SKM-1 treated with dmso at 0.1 percent for 144 hours (cell line): ENCODE results near the gene SLC37A3.
"Not testable (repeated sequence)": the region's sequence is repeated elsewhere in the genome, so short reads cannot be mapped to it uniquely, and the experiment has no call there.

Experiments used
- DNase-seq: peaks from one replicate; lab custom pipeline; 2025; ENCODE audit not compliant: unreplicated experiment; lab: John Stamatoyannopoulos, UW

Gene SLC37A3

DNA sequence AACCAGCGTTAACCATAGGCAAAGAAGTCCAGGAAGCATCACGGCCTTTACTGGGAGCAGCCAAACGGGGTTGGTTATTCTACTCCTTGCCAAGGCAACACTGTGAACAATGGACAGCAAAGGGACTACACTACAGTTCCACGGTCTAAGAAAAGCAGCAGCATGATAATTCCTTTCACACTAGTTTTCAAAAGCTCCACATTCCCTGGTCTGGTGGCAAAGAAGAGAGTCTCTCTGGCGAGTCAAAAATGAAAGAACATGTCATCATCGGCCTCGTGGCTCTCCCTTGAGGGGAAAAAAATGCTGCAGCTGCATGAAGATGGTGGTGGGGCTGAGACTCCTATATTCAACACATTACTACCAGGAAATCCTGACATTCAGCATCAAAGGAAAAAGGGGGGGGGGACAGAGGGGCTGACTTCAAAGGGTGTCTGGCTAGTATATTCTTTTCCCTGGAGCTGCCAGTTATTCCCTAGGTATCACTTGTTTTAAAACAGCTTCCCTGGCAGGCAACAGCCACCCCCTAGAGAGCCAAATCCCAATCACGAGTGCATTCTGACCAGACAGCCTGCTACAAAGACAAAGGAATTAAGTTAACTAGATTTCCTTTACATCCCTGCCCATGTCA is 49.1 kb downstream of the SLC37A3 start:
- DNase-seq, result no peak

DNA sequence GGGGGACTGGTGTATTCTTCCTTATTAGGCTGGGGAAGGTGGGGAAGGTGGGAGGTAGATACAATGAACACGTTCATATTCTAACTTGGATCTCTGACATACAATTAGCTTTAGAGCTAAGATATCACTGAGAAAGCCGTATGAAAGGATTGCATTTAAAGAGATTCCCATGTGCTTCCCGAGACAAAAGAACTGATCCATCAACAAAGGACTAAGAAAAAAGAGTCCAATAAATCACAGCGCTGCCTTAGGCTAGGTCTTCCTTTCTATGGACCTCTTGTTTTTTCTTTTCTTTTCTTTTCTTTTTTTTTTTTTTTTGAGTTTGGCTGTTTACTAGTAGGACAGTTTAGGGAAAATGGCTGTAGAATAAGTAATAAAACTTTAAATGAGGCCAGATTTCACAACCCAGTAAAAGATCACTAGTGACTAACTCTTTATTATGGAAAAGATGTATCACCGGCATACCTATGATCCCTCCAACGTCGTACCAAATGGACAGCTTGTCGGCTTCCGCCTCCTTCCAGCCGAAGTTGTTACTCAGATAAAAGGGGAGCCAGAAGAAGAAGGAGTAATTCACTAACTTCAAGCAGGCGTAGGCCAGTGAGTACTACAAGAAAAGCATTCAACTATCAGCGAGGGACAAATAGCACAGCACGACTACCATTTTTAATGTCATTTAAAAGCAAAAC is 50.0 kb downstream of the SLC37A3 start:
- no peak for DNase-seq

DNA sequence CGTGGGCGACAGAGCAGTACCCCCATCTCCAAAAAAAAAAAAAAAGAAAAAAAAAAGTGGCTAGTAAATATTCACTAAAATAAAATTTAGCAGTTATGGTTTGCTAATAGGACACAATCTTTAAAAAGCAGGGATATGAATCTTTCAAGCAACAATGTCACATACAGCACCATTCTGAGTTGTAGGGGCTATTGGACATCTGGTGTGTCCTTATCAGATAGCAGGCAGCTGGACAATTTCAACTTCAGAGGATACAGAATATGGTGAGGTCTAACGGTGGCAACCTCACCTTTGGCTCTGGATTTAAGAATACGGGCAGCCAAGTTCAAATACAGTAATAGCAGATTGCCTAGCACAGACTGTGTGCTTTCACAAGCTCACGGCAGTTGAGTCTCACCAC is 51.1 kb downstream of the SLC37A3 start:
- no peak for DNase-seq

DNA sequence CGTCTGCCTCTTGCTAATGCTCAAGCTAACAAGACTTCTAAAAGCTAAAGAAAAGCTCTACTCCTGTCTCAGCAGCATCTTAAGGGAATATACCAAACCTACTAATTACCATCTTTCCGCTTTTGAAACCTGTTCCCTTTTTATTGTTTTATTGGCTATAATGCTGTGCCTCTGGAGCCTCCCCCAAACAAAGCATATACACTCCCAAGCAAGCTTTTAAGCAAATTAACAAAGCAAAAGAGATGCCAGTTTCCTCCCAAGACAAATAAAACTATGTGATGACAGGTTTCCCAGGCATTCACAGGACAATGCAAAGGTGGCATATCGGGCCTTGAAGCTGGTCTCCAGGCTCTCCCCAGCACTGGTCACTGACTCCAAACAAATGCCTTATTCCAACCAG is 52.9 kb downstream of the SLC37A3 start:
- DNase-seq, result no peak

DNA sequence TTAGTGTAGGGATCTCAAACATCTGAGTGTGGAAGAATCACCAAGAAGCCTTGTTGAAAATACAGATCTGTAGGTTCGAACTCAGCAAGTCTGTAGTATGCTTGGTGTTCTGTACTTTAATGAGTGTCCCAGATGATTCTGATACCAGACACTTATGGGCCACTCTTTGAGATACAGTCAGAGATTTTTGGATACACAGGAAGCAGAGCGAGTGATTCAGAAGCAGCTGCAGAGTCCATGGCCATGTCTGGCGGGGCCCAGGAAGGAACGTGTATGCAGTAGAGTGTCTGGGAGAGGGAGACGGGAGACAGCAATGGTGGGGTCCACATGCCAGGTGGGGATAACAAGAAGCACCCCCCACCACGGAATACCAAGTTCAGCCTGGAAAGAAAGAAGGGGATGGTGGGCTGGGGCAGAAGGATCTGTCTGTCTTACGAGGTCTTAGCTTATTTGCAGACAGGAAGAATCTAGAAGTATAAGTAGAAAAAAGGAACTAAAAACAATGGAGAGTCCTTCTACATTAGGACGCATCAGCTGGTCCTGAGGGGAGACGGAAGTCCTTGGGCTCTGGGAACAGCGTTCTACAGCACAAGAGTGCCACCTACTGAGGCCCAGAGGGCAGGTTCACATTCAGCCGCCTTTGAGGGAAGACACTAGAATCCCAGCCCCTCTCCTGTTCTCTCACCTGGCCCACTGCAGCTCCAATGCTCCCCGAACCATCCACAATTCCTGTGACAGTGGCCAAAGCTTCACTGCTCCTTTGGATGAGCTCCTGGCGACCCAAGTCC is 55.4 kb downstream of the SLC37A3 start:
- DNase-seq, result peak; percentile 50

DNA sequence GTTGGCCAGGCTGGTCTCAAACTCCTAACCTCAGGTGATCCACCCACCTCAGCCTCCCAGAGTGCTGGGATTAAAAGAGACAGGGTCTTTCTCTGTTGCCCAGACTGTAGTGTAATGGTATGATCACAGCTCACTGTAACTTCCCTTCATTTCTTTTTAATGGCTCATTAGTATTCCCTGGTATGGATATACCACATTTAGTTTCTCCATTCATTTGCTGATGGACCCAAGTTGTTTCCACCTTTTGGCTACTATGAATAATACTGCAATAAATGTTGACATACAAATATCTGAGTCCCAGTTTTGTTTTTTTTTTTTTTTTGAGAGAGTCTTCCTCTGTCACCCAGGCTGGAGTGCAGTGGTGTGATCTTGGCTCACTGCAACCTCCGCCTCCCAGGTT is 59.4 kb downstream of the SLC37A3 start:
- DNase-seq, result not testable (repeated sequence)

DNA sequence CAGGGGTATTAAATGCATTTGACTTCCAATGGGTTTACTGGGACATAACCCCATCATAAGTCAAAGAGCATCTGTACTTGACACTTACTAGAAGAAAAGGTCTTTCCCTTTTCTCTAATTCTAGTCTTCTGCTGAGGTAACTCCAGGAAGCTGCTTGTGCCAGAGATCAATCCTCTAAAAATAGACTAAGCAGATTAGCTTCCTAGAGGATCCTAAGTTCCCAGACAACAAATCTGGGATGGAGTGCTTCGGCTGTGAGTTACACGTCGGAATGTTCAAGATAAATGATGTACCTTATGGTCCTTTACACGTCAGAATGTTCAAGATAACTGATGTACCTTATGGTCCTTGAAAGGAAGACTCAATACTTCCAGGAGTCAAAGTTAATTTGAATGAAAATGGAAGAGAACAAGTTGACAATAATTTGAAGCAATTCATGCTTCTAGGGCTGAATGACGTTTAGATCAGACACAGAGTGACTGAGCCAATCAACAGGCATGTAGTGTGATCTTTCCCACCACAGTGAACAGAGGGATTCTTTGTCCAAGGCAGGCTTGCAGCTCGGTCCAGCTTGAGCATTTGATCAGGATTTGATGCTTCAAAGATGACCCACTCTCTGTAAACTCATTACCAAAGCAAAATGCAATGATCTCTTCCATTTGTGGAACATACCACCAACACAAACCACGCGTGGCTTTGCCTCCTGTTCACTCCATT is 63.8 kb downstream of the SLC37A3 start:
- no peak for DNase-seq

DNA sequence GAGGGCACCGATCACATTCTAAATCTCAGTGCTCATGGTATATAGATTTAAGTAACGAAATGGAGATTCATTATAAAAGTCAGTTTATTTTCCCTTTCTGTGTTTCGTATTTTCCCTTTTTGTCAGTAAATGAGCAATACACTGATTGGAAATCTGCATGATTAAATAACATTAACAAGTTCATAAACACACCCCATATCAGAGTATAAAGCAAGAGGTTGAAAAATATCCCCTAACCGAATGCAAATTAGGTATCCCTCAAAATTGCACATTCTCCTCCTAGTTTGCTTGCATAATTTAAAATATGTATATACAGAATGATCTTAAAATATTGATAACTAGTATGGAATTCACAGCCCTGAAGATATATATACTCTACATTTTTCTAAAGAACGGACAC is 64.6 kb downstream of the SLC37A3 start:
- no peak for DNase-seq

DNA sequence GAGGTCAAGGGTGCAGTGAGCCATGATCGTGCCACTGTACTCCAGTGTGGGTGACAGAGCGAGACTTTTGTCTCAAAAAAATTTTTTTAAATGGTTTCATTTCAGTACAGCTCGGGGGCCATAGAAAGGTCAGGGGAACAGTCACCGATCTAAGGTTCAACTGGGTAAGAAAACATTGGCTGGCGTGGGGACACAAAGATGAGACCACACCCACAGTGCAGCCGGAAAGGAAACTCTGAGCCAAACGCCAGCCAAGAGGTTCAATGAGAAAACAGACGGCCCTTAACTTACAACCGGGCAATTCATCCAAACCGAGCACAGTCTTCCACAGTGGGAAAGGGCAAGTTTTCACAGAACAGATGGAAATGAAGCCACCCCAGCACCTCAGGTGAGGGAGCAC is 65.1 kb downstream of the SLC37A3 start:
- no peak for DNase-seq

DNA sequence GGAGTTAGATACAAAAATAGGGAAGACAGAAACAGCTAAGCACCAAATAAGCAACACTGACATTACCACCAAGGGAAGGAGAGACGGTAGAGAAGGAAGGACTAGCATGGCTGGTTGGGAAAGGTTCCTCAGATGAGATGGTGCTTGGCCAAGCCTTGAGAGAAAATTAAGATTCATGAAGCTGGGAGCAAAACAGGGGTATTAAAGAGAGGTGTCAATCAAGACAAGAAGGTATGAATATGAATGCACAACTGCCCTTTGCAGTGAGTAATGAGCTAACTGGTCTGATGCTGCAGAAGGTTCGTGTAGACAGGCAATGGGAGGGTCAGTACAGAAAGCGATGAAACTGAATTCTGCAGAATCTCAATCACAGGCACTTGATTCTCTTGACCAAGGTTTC is 67.7 kb downstream of the SLC37A3 start:
- DNase-seq, result no peak

DNA sequence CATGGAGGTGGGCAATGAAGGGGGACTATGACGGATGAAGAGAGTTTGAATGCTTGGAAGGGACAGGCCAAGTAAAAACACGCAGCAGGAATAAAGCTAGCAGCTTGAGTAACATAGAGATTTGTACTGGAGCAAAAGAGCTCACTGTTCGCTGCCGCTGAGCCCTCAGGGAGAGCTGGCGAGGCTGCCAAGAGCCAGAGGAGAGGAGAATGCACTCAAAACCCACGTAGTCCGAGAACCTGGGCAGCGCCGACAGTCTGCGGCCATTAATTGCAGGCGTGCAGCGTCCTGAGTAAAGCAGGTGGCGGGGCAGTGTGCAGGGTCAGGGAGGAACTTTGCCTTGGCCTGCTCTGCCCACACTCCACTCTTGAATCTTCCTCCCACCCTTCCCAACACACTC is 68.2 kb downstream of the SLC37A3 start:
- no peak for DNase-seq

DNA sequence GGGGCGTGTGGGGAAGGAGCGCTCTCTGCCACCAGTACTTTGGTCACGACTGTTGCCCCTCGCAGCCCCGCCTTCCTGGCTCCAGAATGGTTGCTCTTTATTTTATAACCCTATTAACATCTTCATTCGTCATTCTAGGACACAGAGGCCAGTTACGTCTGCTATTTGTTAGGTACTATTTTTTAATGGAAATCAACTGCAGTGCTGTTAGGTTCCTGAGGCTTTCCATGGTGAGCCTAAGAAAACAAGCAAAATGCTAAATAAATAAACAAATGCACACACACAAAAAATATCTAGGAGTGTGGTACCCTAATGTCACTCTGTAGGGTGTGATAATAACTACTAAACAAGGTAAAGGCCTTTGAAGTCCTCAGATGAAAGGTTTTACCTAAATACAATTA is 71.1 kb downstream of the SLC37A3 start:
- no peak for DNase-seq

DNA sequence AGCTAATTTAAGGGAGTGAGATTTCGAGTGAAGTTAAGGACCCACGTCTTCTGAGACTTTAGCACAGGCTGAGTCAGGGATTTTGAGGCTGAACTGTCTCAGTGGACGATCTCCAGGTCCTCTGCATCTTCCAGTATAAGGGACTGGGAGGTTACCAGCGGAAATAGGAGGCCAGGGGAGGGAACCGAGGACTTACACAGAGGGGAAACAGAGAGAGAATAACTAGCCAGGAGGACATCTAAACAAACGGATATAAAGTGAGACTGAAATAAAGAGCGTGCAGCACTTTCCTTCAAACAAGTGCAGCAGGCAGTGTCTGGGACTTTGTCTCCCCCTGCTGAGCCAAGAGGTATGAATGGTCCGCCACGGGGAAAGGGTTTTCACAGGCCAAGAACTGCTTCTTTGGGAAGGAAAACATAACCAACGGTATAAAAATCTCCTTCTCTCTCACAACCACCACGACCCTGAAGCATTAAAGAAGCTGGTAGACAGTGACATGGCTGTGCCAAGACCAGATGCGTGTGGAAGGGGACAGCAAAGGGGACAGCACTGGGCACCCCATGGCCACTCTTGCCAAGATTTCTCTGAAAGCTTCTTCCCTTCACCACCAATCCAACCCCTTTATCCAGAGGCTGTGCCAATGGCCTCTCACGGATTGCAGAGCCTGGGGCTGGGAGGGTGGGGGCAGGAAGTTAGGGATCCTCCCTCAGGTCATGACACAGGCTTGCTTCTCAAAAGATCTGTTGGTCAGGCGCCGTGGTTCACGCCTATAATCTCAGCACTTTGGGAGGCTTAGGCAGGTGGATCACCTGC is 72.0 kb downstream of the SLC37A3 start:
- no peak for DNase-seq

DNA sequence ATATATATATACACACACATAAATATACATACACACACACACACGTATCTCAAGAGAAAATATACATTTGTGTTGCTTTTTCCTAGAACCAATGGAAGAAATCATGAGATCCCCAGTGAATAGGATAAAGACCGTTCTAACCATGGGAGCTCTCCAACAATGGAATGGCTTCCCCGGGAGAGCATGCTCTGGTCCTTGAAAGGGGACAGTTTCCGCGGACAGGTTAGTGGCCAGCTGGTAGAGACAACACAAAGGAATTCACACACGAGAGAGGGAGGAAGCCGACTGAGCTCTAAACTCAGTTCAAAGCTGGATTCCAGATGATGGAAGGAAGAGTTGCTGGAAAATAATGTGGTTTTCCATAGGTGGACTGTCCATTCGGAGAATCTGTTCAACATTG is 72.7 kb downstream of the SLC37A3 start:
- DNase-seq, result no peak

DNA sequence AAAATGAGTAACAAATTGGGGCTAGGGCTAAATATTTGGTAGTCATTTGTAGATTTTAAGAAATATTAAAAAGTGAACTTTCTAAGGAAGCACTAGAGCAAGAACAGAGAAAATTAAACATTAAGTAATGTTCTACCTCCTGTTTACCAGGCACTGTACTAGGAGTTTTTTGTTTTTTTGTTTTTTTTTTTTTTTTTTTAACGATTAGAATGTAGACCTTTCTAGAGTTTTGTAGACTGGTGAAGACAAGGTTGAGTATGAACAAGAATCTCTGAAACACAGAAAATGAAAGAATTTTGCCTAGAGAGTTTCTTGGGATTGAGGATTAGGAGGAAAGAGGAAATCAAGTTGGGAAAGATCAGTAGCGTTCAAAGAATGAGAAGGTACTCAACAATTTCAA is 73.6 kb downstream of the SLC37A3 start:
- no peak for DNase-seq

DNA sequence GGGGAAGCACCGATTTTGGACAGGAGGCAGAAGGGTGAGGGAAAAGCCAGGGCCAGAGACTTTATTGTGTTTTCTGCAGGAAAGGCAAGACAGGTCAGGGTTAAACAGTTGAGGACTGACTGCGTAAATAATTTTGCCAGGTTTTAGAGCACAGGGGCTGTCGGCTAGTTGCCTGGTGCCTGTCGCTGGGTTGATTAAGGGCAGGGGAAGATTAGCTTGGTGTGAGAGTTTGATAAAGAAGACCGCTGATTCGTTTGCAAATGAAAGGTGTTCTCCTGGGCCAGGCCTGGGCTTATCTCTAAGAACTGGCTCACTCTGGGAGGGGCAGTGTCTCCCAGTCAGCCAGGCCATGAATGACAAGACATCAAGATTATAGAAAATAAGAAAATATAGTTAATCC is 75.6 kb downstream of the SLC37A3 start:
- no peak for DNase-seq

DNA sequence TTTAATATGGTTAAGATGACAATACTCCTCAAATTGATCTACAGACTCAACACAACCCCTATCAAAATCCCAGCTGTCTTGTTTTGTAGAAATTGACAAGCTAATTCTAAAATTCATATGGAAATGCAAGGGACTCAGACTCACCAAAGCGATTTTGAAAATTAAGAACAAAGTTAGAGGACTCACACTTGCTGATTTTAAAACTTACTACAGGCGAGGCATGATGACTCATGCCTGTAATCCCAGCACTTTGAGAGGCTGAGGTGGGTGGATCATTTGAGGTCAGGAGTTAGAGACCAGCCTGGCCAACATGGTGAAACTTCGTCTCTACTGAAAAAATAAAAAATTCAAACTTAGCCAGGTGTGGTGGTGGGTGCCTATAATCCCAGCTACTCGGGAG is 78.3 kb downstream of the SLC37A3 start:
- DNase-seq, result not testable (repeated sequence)

DNA sequence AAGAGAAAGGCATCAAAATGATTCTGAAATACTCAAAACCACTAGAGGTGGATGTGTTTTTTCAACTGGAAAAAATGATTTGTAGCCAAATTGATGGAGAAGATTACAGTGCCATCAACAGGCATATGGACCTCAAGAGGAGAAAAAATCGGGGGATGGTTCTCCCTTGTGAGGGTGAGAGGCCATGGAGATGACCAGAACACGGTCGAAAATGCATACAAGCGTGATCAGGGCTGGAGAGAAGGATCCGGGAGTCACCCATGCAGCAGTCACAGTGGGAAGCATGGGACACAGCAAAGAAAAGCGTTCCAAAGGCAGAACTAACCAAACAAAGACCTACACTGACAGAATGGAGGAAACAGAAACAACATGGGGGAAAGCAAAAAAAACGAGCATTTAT is 80.3 kb downstream of the SLC37A3 start:
- no peak for DNase-seq

DNA sequence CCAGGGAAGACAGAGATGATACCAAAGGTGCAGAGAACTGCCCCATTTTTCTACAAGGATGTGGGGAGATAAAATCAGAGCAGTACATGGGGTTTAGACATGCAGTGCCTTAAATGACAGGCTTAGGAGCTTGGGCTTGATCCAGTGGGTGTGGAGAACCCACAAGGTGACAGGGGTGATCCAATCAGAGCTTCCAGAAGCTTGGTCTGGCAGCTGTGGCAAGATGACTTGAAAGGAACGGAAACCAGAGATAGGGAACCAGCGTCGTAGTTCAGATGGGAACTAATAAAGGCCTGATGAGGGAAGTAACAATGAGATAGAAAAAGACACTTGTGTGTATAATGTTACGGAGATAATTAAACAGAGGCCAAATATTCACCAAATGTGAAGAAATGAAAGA is 80.7 kb downstream of the SLC37A3 start:
- no peak for DNase-seq

DNA sequence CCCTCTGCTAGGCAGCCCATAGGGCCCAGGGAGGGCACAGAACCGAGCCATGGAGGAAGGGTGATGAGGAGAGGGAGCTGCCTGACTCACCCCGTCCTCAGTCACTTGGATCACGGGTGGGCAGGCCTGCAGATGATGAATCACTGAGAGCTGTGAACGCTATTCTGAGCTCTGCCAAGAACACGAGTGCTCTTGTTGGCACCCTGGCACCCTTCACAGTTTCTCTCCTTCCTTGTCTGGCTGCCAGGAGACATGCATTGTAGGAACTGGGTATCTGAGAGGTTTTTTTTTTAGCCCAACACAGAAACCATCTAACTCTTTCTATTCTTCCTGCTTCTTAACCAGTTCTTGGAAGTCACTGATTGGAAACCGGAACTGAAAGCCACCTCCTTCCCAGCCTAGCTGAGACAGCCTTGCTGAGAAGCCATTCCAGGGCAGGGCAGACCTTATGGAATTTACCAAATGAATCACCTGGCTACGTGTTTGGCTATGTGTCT is 82.1 kb downstream of the SLC37A3 start:
- no peak for DNase-seq
